Gastroesophageal sphincter (tissue), 3 donors: Measurements from ENCODE around the gene SP2.

Source experiments
- CTCF ChIP-seq, 4 experiments: fragments of 200-600 bp in 2 of 4; fragments of 450-650 bp in 2 of 4; sonication (generic) in 1 of 4; IDR thresholded peaks; one replicate each; pipeline ENCODE4 v1.5.1; 2017 to 2019; ENCODE audit warnings: antibody characterized with exemption in 4 of 4, mild to moderate bottlenecking in 2 of 4, moderate library complexity in 2 of 4
- POLR2A ChIP-seq, 2 donors: fragments of 450-650 bp; IDR thresholded peaks; one replicate each; pipeline ENCODE4 v1.6.1; 2017; ENCODE audit warnings: antibody characterized with exemption in 2 of 2, mild to moderate bottlenecking in 2 of 2, moderate library complexity in 1 of 2
- POLR2AphosphoS5 ChIP-seq: sonication (generic); formaldehyde crosslinking; IDR thresholded peaks from one replicate; pipeline ENCODE4 v1.6.1; 2017; ENCODE audit warnings: antibody characterized with exemption

- no peak for TF ChIP-seq CTCF (IDR thresholded peaks at IDR 0.05)
- no peak for TF ChIP-seq POLR2A (IDR thresholded peaks at IDR 0.05)
- no peak for TF ChIP-seq POLR2AphosphoS5
Observed at GRCh38 chr17:47942096-47942510, 46.1 kb downstream of the SP2 start.
